Activated naive CD8-positive, alpha-beta T cell treated with anti-CD3 and anti-CD28 coated beads for 36 hours (primary cell): Measurements from ENCODE around the gene COL19A1. TPM values are rescaled to one million over a fixed set of nuclear protein-coding genes. Genes with fewer than 3 reads are reported as not detected.
"Not testable (repeated sequence)": the region's sequence is repeated elsewhere in the genome, so short reads cannot be mapped to it uniquely, and the experiment has no call there.

ENCODE experiments used
- DNase-seq: peaks from one replicate; pipeline ENCODE4 v3.0.0; 2021
- H3K27ac Mint-ChIP-seq: one replicate; pipeline ENCODE4 v1.8.0; 2022; ENCODE audit warnings: mild to moderate bottlenecking, moderate library complexity, mixed read lengths
- H3K27me3 Mint-ChIP-seq: one replicate; pipeline ENCODE4 v1.8.0; 2022; ENCODE audit warnings: mild to moderate bottlenecking, mixed read lengths
- H3K36me3 Mint-ChIP-seq: one replicate; pipeline ENCODE4 v1.8.0; 2021; ENCODE audit warnings: mild to moderate bottlenecking, mixed read lengths
- H3K4me1 Mint-ChIP-seq: one replicate; pipeline ENCODE4 v1.8.0; 2021; ENCODE audit warnings: mixed read lengths
- H3K4me3 Mint-ChIP-seq: one replicate; pipeline ENCODE4 v1.8.0; 2022; ENCODE audit warnings: mild to moderate bottlenecking, moderate library complexity, mixed read lengths
- H3K9me3 Mint-ChIP-seq: one replicate; pipeline ENCODE4 v1.8.0; 2022; ENCODE audit warnings: mixed read lengths
- total RNA-seq, 2 experiments: library from RNA; stranded (reverse); gene quantifications; one replicate each; pipeline ENCODE4 v1.2.3, GENCODE V29; 2021

The COL19A1 gene
- total RNA-seq = under 1 TPM; 0.36 to 0.47 TPM

- Mint-ChIP-seq H3K9me3 (no peaks in the 10 kb centered on the region), H3K4me1 (peaks cover 28% of the 10 kb centered on the region), H3K4me3 (peak within 1 kb of the TSS; percentile 81), H3K27me3 (peaks cover 33% of the 10 kb centered on the region), H3K27ac (peak within 1 kb of the TSS; percentile 79), H3K36me3 (no peaks in the 10 kb centered on the region)
- peak; percentile 22 for DNase-seq
Observed at GRCh38 chr6:69866351-69866769, at the start of gene COL19A1. COL19A1 (plus strand) TSS chr6:69866556; CDS start chr6:69879568, 13,012 bp downstream.

- Mint-ChIP-seq H3K36me3 (peaks cover 2% of the 10 kb centered on the region), H3K27me3 (no peaks in the 10 kb centered on the region), H3K4me1 (peaks cover 51% of the 10 kb centered on the region), H3K9me3 (no peaks in the 10 kb centered on the region), H3K4me3 (peak overlapping the region; percentile 68), H3K27ac (peak overlapping the region; percentile 88)
- no peak for DNase-seq
Observed at GRCh38 chr6:69816569-69816968, 49.8 kb upstream of the COL19A1 start.

GRCh38 chr6:69817358-69817757 is 49.0 kb upstream of the COL19A1 start:
- H3K4me3 Mint-ChIP-seq = no peak overlapping the region
- peaks cover 2% of the 10 kb centered on the region for H3K36me3 Mint-ChIP-seq
- H3K4me1 Mint-ChIP-seq = peaks cover 47% of the 10 kb centered on the region

GRCh38 chr6:69818223-69818930 is 48.0 kb upstream of the COL19A1 start:
- H3K4me3 Mint-ChIP-seq = no peak overlapping the region

More at GRCh38 chr6:69817358-69817757, 49.0 kb upstream of the COL19A1 start:
- H3K9me3 Mint-ChIP-seq = no peaks in the 10 kb centered on the region
- no peaks in the 10 kb centered on the region for H3K27me3 Mint-ChIP-seq
- DNase-seq = no peak
- H3K27ac Mint-ChIP-seq = no peak overlapping the region

GRCh38 chr6:69819138-69819537 is 47.2 kb upstream of the COL19A1 start:
- DNase-seq = no peak
- Mint-ChIP-seq H3K27ac (no peak overlapping the region), H3K27me3 (no peaks in the 10 kb centered on the region), H3K4me1 (peaks cover 31% of the 10 kb centered on the region), H3K36me3 (no peaks in the 10 kb centered on the region), H3K9me3 (no peaks in the 10 kb centered on the region), H3K4me3 (no peak overlapping the region)

More at GRCh38 chr6:69818223-69818930, 48.0 kb upstream of the COL19A1 start:
- Mint-ChIP-seq H3K36me3 (peaks cover 2% of the 10 kb centered on the region), H3K9me3 (no peaks in the 10 kb centered on the region), H3K27me3 (no peaks in the 10 kb centered on the region), H3K27ac (no peak overlapping the region), H3K4me1 (peaks cover 37% of the 10 kb centered on the region)
- DNase-seq = no peak

- Mint-ChIP-seq H3K9me3 (no peaks in the 10 kb centered on the region), H3K27me3 (no peaks in the 10 kb centered on the region), H3K27ac (no peak overlapping the region), H3K36me3 (no peaks in the 10 kb centered on the region), H3K4me3 (no peak overlapping the region), H3K4me1 (peaks cover 26% of the 10 kb centered on the region)
- DNase-seq = no peak
Observed at GRCh38 chr6:69820018-69820417, 46.3 kb upstream of the COL19A1 start.

GRCh38 chr6:69820438-69820837 is 45.9 kb upstream of the COL19A1 start:
- Mint-ChIP-seq H3K27ac (no peak overlapping the region), H3K4me3 (no peak overlapping the region), H3K9me3 (no peaks in the 10 kb centered on the region), H3K36me3 (no peaks in the 10 kb centered on the region), H3K4me1 (peaks cover 21% of the 10 kb centered on the region), H3K27me3 (no peaks in the 10 kb centered on the region)
- DNase-seq = no peak

- not testable (repeated sequence) for H3K27me3 Mint-ChIP-seq, H3K4me1 Mint-ChIP-seq, H3K4me3 Mint-ChIP-seq, H3K36me3 Mint-ChIP-seq, H3K9me3 Mint-ChIP-seq, DNase-seq, H3K27ac Mint-ChIP-seq
Observed at GRCh38 chr6:69824355-69824754, 42.0 kb upstream of the COL19A1 start.

- H3K27me3 Mint-ChIP-seq = no peaks in the 10 kb centered on the region
- H3K36me3 Mint-ChIP-seq = no peaks in the 10 kb centered on the region
- DNase-seq = no peak
- no peaks in the 10 kb centered on the region for H3K9me3 Mint-ChIP-seq
- H3K4me1 Mint-ChIP-seq = no peaks in the 10 kb centered on the region
- H3K27ac Mint-ChIP-seq = no peak overlapping the region
- H3K4me3 Mint-ChIP-seq = no peak overlapping the region
Observed at GRCh38 chr6:69825904-69826303, 40.5 kb upstream of the COL19A1 start.

- H3K9me3 Mint-ChIP-seq = no peaks in the 10 kb centered on the region
- H3K4me3 Mint-ChIP-seq = no peak overlapping the region
- no peak for DNase-seq
- H3K27ac Mint-ChIP-seq = no peak overlapping the region
- no peaks in the 10 kb centered on the region for H3K36me3 Mint-ChIP-seq
- no peaks in the 10 kb centered on the region for H3K4me1 Mint-ChIP-seq
- no peaks in the 10 kb centered on the region for H3K27me3 Mint-ChIP-seq
Observed at GRCh38 chr6:69827276-69827893, 39.0 kb upstream of the COL19A1 start.

- Mint-ChIP-seq H3K36me3 (no peaks in the 10 kb centered on the region), H3K27me3 (peaks cover 17% of the 10 kb centered on the region), H3K4me1 (peaks cover 5% of the 10 kb centered on the region), H3K4me3 (no peak overlapping the region), H3K27ac (no peak overlapping the region), H3K9me3 (no peaks in the 10 kb centered on the region)
- no peak for DNase-seq
Observed at GRCh38 chr6:69832558-69832957, 33.8 kb upstream of the COL19A1 start.

- Mint-ChIP-seq H3K36me3 (no peaks in the 10 kb centered on the region), H3K27me3 (peaks cover 17% of the 10 kb centered on the region), H3K4me1 (peaks cover 5% of the 10 kb centered on the region), H3K4me3 (peak overlapping the region; percentile 19), H3K27ac (no peak overlapping the region), H3K9me3 (no peaks in the 10 kb centered on the region)
- DNase-seq = no peak
Observed at GRCh38 chr6:69835414-69836179, 30.8 kb upstream of the COL19A1 start.

- H3K27ac Mint-ChIP-seq = no peak overlapping the region
- H3K27me3 Mint-ChIP-seq = peaks cover 19% of the 10 kb centered on the region
Observed at GRCh38 chr6:69841862-69842261, 24.5 kb upstream of the COL19A1 start.

GRCh38 chr6:69843189-69843588 is 23.2 kb upstream of the COL19A1 start:
- Mint-ChIP-seq H3K27ac (no peak overlapping the region), H3K27me3 (peaks cover 24% of the 10 kb centered on the region), H3K36me3 (no peaks in the 10 kb centered on the region), H3K4me3 (no peak overlapping the region), H3K9me3 (no peaks in the 10 kb centered on the region), H3K4me1 (peaks cover 2% of the 10 kb centered on the region)
- DNase-seq = no peak

More at GRCh38 chr6:69841862-69842261, 24.5 kb upstream of the COL19A1 start:
- no peaks in the 10 kb centered on the region for H3K36me3 Mint-ChIP-seq
- no peak for DNase-seq
- H3K9me3 Mint-ChIP-seq = no peaks in the 10 kb centered on the region
- peaks cover 2% of the 10 kb centered on the region for H3K4me1 Mint-ChIP-seq
- no peak overlapping the region for H3K4me3 Mint-ChIP-seq

GRCh38 chr6:69846312-69846711 is 20.0 kb upstream of the COL19A1 start:
- H3K27ac Mint-ChIP-seq = no peak overlapping the region
- no peaks in the 10 kb centered on the region for H3K4me1 Mint-ChIP-seq
- H3K36me3 Mint-ChIP-seq = no peaks in the 10 kb centered on the region
- no peak overlapping the region for H3K4me3 Mint-ChIP-seq
- DNase-seq = no peak
- H3K27me3 Mint-ChIP-seq = peaks cover 29% of the 10 kb centered on the region
- no peaks in the 10 kb centered on the region for H3K9me3 Mint-ChIP-seq
